Measurements from ENCODE around the gene TRIM6.

GRCh38 chr11:5593146-5593545, 3.3 kb upstream of the TRIM6 start:
- no peak for TF ChIP-seq EP300 (IDR thresholded peaks at IDR 0.05)
- TF ChIP-seq BHLHE40 (IDR thresholded peaks at IDR 0.05; ENCODE audit: low read depth, low read length), result no peak
- no peak for TF ChIP-seq CTCF (IDR thresholded peaks at IDR 0.05)
- no peak for TF ChIP-seq RCOR1 (IDR thresholded peaks at IDR 0.05; ENCODE audit: low read depth, low read length)
- no peak for TF ChIP-seq POLR2A (IDR thresholded peaks at IDR 0.05; ENCODE audit: low read length)
- TF ChIP-seq MAFK (IDR thresholded peaks at IDR 0.05; ENCODE audit: partially characterized antibody), result no peak
- TF ChIP-seq MYC (IDR thresholded peaks at IDR 0.05; ENCODE audit: borderline replicate concordance, low read length), result no peak
- TF ChIP-seq KDM1A (IDR thresholded peaks at IDR 0.05; ENCODE audit: low read depth), result no peak
- no peak for TF ChIP-seq SREBF2 (IDR thresholded peaks at IDR 0.05)
- TF ChIP-seq JUNB (IDR thresholded peaks at IDR 0.05), result no peak
- TF ChIP-seq ZNF302 (CRISPR knock-in tag; IDR thresholded peaks at IDR 0.05), result no peak
- TF ChIP-seq ESRRA (IDR thresholded peaks at IDR 0.05; ENCODE audit: borderline replicate concordance, low read length), result no peak
- TF ChIP-seq RFX5 (IDR thresholded peaks at IDR 0.05), result no peak
- TF ChIP-seq CBX2 (IDR thresholded peaks at IDR 0.05; ENCODE audit: borderline replicate concordance, low read depth), result no peak
